GM19240 (cell line): ENCODE data around the gene NLRC5.

ENCODE experiments used
- DNase-seq: peaks from one replicate; pipeline ENCODE4 v3.0.0; 2011; ENCODE audit warnings: low spot score; ENCODE audit not compliant: insufficient read length

NLRC5 gene

GRCh38 chr16:56988948-56989945 is at the start of gene NLRC5:
Gene NLRC5 (plus strand): TSS chr16:56989557. CDS start chr16:57020713, 31,156 bp downstream.
- peak; percentile 75 for DNase-seq

GRCh38 chr16:56939801-56940200 is 49.6 kb upstream of the NLRC5 start:
- DNase-seq, result no peak

GRCh38 chr16:56941092-56941491 is 48.3 kb upstream of the NLRC5 start:
- no peak for DNase-seq

GRCh38 chr16:56941856-56942331 is 47.5 kb upstream of the NLRC5 start:
- no peak for DNase-seq

GRCh38 chr16:56943761-56944375 is 45.5 kb upstream of the NLRC5 start:
- DNase-seq, result no peak

- DNase-seq, result no peak
Measured at GRCh38 chr16:56944954-56945839, 44.2 kb upstream of the NLRC5 start.

- no peak for DNase-seq
Measured at GRCh38 chr16:56945847-56946527, 43.4 kb upstream of the NLRC5 start.

- no peak for DNase-seq
Measured at GRCh38 chr16:56946767-56947603, 42.4 kb upstream of the NLRC5 start.

- DNase-seq, result no peak
Measured at GRCh38 chr16:56947604-56947995, 41.8 kb upstream of the NLRC5 start.

- DNase-seq, result no peak
Measured at GRCh38 chr16:56948234-56948633, 41.1 kb upstream of the NLRC5 start.

- DNase-seq, result no peak
Measured at GRCh38 chr16:56950051-56950450, 39.3 kb upstream of the NLRC5 start.

- DNase-seq, result no peak
Measured at GRCh38 chr16:56950455-56950854, 38.9 kb upstream of the NLRC5 start.

- peak; percentile 39 for DNase-seq
Measured at GRCh38 chr16:56950881-56951771, 38.2 kb upstream of the NLRC5 start.

- DNase-seq, result no peak
Measured at GRCh38 chr16:56953006-56953405, 36.4 kb upstream of the NLRC5 start.

GRCh38 chr16:56956076-56956475 is 33.3 kb upstream of the NLRC5 start:
- no peak for DNase-seq

- no peak for DNase-seq
Measured at GRCh38 chr16:56956756-56957155, 32.6 kb upstream of the NLRC5 start.

GRCh38 chr16:56960681-56961281 is 28.6 kb upstream of the NLRC5 start:
- DNase-seq, result no peak

GRCh38 chr16:56961386-56961785 is 28.0 kb upstream of the NLRC5 start:
- no peak for DNase-seq
